Colonic mucosa (tissue), 4 donors: ENCODE data around the gene S100A8. TPM values are rescaled to one million over a fixed set of nuclear protein-coding genes. Genes with fewer than 3 reads are reported as not detected.

Experiments used
- DNase-seq: peaks from one replicate; pipeline ENCODE4 v3.0.0-alpha.2; 2020
- H3K27ac ChIP-seq: fragments of 200-600 bp; one replicate; pipeline ENCODE4 v1.8.0; 2021
- H3K27me3 ChIP-seq: fragments of 200-600 bp; one replicate; pipeline ENCODE4 v1.8.0; 2021
- H3K36me3 ChIP-seq: fragments of 200-600 bp; one replicate; pipeline ENCODE4 v1.8.0; 2021
- H3K4me1 ChIP-seq: fragments of 200-600 bp; one replicate; pipeline ENCODE4 v1.8.0; 2021; ENCODE audit warnings: mild to moderate bottlenecking
- H3K4me3 ChIP-seq: fragments of 200-600 bp; one replicate; pipeline ENCODE4 v1.8.0; 2021
- H3K9ac ChIP-seq, 2 donors: one replicate each; pipeline ENCODE4 v1.7.0; 2013; ENCODE audit warnings: control low read depth in 2 of 2, low read depth in 2 of 2, low read length in 2 of 2
- H3K9me3 ChIP-seq: fragments of 200-600 bp; one replicate; pipeline ENCODE4 v1.8.0; 2021
- intact Hi-C: fragments of 100-400 bp; cut with DNase I; formaldehyde crosslinking; loops from one replicate; pipeline ENCODE4 v1.14.1; 2022
- total RNA-seq, 2 donors: library from RNA; stranded (reverse); fragmentation: NEBNext Ultra II Directional in 1 of 2; extraction: Animal tissue kit (Norgen Biotek cat#: 25700) in 1 of 2; gene quantifications; one replicate each; pipeline ENCODE4 v1.2.1, GENCODE V29; 2021
- TF ChIP-seq, protein P1 (sequence below): fragments of 200-600 bp; IDR thresholded peaks from one replicate; pipeline ENCODE4 v1.8.0; 2022; ENCODE audit warnings: antibody characterized with exemption, mild to moderate bottlenecking
- donor health status: healthy.
- donor health status: DM: no; HTN: no; CAD: no.
- donor health status: DM: no; HTN: no; CAD: no.

The S100A8 gene
- total RNA-seq, 2 donors from 2014 or later, result 0.79 to 6.9 TPM

DNA sequence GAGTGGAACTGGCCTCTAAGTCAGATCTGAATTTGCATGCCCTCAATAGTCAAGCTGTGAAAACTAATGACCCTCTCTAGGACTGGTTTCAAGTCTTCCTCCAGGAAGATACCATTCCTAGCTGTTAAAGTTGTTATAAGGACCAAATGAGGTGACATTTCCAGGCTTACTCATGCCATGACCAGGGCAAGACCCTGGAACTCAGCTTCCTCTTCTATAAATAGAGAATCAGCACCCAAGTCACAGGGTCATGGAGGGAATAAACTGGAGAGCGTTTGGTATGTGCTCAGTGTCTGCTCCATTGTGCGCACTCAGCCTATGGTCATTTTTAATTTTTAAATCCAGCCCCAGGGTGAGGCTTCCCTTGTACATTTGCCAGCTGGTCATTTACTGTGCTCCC is 30.7 kb downstream of the S100A8 start:
- Histone ChIP-seq H3K36me3 (no peaks in the 10 kb centered on the region), H3K9ac (no peak overlapping the region), H3K27ac (no peak overlapping the region), H3K4me3 (no peak overlapping the region), H3K27me3 (no peaks in the 10 kb centered on the region), H3K4me1 (peaks cover 5% of the 10 kb centered on the region), H3K9me3 (no peaks in the 10 kb centered on the region)
- intact Hi-C loops, result no loop called here
- no peak for DNase-seq
- TF ChIP-seq, protein P1, sequence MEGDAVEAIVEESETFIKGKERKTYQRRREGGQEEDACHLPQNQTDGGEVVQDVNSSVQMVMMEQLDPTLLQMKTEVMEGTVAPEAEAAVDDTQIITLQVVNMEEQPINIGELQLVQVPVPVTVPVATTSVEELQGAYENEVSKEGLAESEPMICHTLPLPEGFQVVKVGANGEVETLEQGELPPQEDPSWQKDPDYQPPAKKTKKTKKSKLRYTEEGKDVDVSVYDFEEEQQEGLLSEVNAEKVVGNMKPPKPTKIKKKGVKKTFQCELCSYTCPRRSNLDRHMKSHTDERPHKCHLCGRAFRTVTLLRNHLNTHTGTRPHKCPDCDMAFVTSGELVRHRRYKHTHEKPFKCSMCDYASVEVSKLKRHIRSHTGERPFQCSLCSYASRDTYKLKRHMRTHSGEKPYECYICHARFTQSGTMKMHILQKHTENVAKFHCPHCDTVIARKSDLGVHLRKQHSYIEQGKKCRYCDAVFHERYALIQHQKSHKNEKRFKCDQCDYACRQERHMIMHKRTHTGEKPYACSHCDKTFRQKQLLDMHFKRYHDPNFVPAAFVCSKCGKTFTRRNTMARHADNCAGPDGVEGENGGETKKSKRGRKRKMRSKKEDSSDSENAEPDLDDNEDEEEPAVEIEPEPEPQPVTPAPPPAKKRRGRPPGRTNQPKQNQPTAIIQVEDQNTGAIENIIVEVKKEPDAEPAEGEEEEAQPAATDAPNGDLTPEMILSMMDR, result no peak

DNA sequence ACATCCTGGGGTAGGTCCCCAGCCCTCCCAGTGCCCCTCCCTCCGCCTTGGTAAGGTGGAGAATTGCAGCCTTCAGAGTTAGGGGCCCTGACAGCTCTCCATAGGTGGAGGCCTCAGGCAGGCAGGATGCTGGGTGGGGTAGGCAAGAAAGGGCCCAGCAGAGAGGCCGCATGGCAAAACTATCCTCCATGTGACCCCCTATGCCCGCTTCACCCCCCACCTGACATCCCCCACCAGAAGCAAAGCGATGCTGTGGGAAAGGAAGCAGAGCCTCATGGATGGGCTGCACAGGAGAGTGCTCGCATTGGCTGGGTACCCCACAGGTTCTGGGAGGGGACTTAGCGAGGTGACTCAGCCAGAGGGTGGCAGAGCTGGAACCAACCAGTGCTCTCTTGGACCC is 31.6 kb downstream of the S100A8 start:
- intact Hi-C loops, result loop anchor here (10.0 kb wide), 2 partner anchors 46 to 206 kb away; partner anchors contain the start of gene S100A2
- peak; percentile 15 for DNase-seq
- Histone ChIP-seq H3K9ac (no peak overlapping the region), H3K4me1 (peaks cover 5% of the 10 kb centered on the region), H3K27ac (no peak overlapping the region), H3K4me3 (no peak overlapping the region), H3K9me3 (no peaks in the 10 kb centered on the region), H3K36me3 (no peaks in the 10 kb centered on the region), H3K27me3 (no peaks in the 10 kb centered on the region)
- TF ChIP-seq, protein P1, result no peak

DNA sequence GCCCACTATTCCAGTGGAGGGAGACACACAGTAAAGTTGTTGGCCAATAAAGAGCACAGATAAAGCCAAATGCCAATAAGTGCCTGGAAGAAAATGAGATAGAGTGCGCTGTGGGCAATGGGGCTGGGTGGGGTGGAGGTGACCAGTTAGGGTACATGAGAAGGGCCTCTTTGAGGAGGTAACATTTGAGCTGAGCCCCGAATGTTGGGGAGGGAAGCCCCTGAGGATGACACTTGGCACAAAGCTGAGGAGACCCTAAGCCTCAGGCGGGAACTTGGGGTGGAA is 32.2 kb downstream of the S100A8 start:
- H3K36me3 ChIP-seq, result no peaks in the 10 kb centered on the region
- H3K4me1 ChIP-seq, result peaks cover 5% of the 10 kb centered on the region
- H3K27me3 ChIP-seq, result no peaks in the 10 kb centered on the region
- intact Hi-C loops, result loop anchor here (10.0 kb wide), 2 partner anchors 46 to 206 kb away; partner anchors contain the start of gene S100A2
- H3K4me3 ChIP-seq, result no peak overlapping the region
- H3K27ac ChIP-seq, result no peak overlapping the region
- no peaks in the 10 kb centered on the region for H3K9me3 ChIP-seq
- peak; percentile 12 for DNase-seq
- no peak overlapping the region for H3K9ac ChIP-seq
- TF ChIP-seq, protein P1, result no peak

DNA sequence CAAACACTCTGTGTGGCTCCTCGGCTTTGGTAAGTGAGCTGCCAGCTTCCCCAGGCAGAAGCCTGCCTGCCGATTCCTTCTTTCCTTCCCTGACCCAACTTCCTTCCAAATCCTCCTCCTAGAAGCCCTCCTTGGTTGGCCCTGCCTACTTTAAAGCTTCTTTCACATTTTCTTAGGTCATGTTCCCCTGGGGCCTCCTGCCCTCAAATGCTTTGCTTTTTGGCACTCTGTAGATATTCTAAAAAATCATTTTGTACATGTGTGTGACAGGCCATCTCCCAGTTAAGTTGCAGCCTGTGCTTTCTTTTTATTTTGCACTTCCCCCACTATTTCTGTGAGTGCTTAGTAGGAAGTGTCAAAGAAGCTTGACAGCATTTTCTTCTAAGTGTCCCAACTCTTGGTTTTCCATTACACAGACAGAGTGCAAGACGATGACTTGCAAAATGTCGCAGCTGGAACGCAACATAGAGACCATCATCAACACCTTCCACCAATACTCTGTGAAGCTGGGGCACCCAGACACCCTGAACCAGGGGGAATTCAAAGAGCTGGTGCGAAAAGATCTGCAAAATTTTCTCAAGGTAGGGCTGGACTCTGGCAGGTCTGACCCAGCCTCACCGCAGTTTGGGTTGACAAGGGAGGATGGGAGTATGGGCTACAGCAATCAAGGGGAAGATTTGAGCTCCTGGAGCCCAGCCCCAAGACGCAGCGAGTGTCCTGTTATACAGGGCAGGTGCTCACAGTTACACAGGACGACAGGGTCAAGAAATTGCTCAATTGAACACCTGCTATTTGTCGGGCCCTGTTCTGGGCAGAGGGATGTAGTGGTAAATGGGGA is 32.8 kb downstream of the S100A8 start, which contains the start of gene S100A9:
TSS of gene S100A9 (plus strand) at position 2 of the 838 bp plus-strand sequence. CDS start at position 432, 430 bp downstream.
- H3K27me3 ChIP-seq, result no peaks in the 10 kb centered on the region
- H3K36me3 ChIP-seq, result no peaks in the 10 kb centered on the region
- peak; percentile 15 for DNase-seq
- H3K9ac ChIP-seq, result no peak within 1 kb of the TSS
- peak within 1 kb of the TSS; percentile 3 for H3K27ac ChIP-seq
- H3K9me3 ChIP-seq, result no peaks in the 10 kb centered on the region
- H3K4me1 ChIP-seq, result peaks cover 5% of the 10 kb centered on the region
- intact Hi-C loops, result loop anchor here (10.0 kb wide), 2 partner anchors 47 to 207 kb away; partner anchors contain the start of gene S100A2
- TF ChIP-seq, protein P1, result no peak
- H3K4me3 ChIP-seq, result no peak within 1 kb of the TSS

DNA sequence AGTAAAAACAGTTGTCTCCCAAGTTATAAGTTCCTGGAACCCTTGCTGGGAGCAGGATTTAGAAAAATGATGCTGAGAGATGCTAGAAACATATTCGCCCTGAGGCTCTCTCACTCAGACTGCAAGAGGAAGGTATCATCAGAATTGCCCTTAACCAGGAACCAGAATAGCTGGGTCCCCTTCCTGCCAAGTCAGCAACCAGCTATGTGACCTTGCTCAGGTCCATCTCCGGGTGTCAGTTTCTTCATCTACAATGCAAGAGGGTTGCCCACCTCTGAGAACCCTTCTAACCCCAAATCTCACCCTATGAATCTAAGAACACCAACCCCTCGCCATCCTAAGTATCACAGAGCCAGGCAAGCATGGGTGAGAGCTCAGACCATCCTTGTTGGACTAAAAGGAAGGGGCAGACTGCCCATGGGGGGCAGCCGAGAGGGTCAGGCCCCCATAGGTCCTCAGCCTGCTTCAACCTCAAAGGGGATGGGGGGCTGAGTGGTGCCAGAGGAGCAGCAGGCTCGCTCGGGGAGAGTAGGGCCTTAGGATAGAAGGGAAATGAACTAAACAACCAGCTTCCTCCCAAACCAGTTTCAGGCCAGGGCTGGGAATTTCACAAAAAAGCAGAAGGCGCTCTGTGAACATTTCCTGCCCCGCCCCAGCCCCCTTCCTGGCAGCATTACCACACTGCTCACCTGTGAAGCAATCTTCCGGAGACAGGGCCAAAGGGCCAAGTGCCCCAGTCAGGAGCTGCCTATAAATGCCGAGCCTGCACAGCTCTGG is 33.6 kb downstream of the S100A8 start:
- H3K4me3 ChIP-seq, result no peak overlapping the region
- intact Hi-C loops, result loop anchor here (10.0 kb wide), 2 partner anchors 48 to 208 kb away; partner anchors contain the start of gene S100A2

More for the DNA sequence above, 33.6 kb downstream of the S100A8 start:
- no peaks in the 10 kb centered on the region for H3K27me3 ChIP-seq
- DNase-seq, result peak; percentile 84
- H3K9me3 ChIP-seq, result no peaks in the 10 kb centered on the region
- H3K27ac ChIP-seq, result peak overlapping the region; percentile 3
- no peak overlapping the region for H3K9ac ChIP-seq
- H3K36me3 ChIP-seq, result no peaks in the 10 kb centered on the region
- H3K4me1 ChIP-seq, result peaks cover 5% of the 10 kb centered on the region
- TF ChIP-seq, protein P1, result no peak
